Glutamatergic neuron (in vitro differentiated cells): ENCODE measurements around the gene MTA1. TPM values are rescaled to one million over a fixed set of nuclear protein-coding genes. Genes with fewer than 3 reads are reported as not detected.

ENCODE experiments used
- DNase-seq: peaks from one replicate; pipeline ENCODE4 v3.0.0; 2022
- H3K27ac Mint-ChIP-seq: one replicate; pipeline ENCODE4 v1.8.0; 2020; ENCODE audit warnings: mild to moderate bottlenecking, mixed read lengths, inconsistent platforms; ENCODE audit not compliant: unreplicated experiment
- H3K27me3 Mint-ChIP-seq: one replicate; pipeline ENCODE4 v1.8.0; 2020; ENCODE audit warnings: mild to moderate bottlenecking, moderate library complexity, mixed read lengths, inconsistent platforms; ENCODE audit not compliant: unreplicated experiment
- H3K36me3 Mint-ChIP-seq: one replicate; pipeline ENCODE4 v1.8.0; 2020; ENCODE audit warnings: mild to moderate bottlenecking, mixed read lengths, inconsistent platforms; ENCODE audit not compliant: unreplicated experiment
- H3K4me1 Mint-ChIP-seq: one replicate; pipeline ENCODE4 v1.8.0; 2020; ENCODE audit warnings: mild to moderate bottlenecking, low read depth, mixed read lengths, inconsistent platforms; ENCODE audit not compliant: unreplicated experiment
- H3K4me3 Mint-ChIP-seq: one replicate; pipeline ENCODE4 v1.8.0; 2020; ENCODE audit warnings: mild to moderate bottlenecking, mixed read lengths, inconsistent platforms; ENCODE audit not compliant: unreplicated experiment
- H3K9me3 Mint-ChIP-seq: one replicate; pipeline ENCODE4 v1.8.0; 2020; ENCODE audit warnings: mild to moderate bottlenecking, moderate library complexity, mixed read lengths, inconsistent platforms; ENCODE audit not compliant: unreplicated experiment
- total RNA-seq: library from RNA; stranded (reverse); fragmentation: NEBNext Ultra II Directional; extraction: Animal tissue kit (Norgen Biotek cat#: 25700); gene quantifications from one replicate; pipeline ENCODE4 v1.2.1, GENCODE V29; 2021; ENCODE audit not compliant: unreplicated experiment
- TF ChIP-seq, protein P1 (sequence below): fragments of 200-600 bp; sonication (generic); IDR thresholded peaks from one replicate; pipeline ENCODE4 v1.5.0; 2021; ENCODE audit not compliant: partially characterized antibody, unreplicated experiment

MTA1 gene
- total RNA-seq, 1 donor from 2014 or later: 261 TPM

DNA sequence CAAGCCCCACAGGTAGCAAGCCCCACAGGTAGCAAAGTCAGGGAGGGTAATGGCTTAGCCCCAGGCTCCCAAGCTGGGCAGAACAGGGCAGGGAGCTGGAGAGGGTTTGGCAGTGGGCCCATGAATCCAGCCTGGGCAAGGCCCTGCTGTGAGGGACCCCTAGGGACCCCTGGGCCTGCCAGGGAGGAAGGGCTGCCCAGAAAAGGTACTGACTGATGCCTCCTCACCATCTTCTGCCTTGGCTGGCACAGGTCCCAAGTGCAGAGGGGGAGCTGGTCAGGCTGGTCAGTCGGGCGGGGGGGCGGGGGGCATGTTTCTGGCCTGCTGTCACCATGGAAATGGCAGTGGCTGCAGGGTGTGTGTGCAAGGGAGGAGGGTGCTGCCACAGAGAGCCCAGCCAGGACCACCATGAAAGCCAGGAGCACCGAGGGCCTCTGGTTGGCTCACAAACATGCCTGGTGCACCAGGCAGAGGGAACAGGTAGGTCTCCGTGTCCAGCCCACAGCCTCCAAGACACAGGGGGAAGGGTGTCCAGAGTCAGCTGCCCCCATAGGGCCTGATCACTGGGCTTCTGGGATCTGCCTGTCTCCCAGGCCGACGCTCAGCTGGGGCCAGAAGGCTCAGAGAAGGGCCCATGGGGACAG lies 53.5 kb downstream of the MTA1 start:
- DNase-seq: no peak
- TF ChIP-seq, protein P1, sequence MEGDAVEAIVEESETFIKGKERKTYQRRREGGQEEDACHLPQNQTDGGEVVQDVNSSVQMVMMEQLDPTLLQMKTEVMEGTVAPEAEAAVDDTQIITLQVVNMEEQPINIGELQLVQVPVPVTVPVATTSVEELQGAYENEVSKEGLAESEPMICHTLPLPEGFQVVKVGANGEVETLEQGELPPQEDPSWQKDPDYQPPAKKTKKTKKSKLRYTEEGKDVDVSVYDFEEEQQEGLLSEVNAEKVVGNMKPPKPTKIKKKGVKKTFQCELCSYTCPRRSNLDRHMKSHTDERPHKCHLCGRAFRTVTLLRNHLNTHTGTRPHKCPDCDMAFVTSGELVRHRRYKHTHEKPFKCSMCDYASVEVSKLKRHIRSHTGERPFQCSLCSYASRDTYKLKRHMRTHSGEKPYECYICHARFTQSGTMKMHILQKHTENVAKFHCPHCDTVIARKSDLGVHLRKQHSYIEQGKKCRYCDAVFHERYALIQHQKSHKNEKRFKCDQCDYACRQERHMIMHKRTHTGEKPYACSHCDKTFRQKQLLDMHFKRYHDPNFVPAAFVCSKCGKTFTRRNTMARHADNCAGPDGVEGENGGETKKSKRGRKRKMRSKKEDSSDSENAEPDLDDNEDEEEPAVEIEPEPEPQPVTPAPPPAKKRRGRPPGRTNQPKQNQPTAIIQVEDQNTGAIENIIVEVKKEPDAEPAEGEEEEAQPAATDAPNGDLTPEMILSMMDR: no peak
- H3K9me3 Mint-ChIP-seq: peaks cover 3% of the 10 kb centered on the region
- H3K4me1 Mint-ChIP-seq: no peaks in the 10 kb centered on the region
- no peaks in the 10 kb centered on the region for H3K36me3 Mint-ChIP-seq
- peaks cover 5% of the 10 kb centered on the region for H3K27me3 Mint-ChIP-seq
- no peak overlapping the region for H3K4me3 Mint-ChIP-seq
- no peak overlapping the region for H3K27ac Mint-ChIP-seq

DNA sequence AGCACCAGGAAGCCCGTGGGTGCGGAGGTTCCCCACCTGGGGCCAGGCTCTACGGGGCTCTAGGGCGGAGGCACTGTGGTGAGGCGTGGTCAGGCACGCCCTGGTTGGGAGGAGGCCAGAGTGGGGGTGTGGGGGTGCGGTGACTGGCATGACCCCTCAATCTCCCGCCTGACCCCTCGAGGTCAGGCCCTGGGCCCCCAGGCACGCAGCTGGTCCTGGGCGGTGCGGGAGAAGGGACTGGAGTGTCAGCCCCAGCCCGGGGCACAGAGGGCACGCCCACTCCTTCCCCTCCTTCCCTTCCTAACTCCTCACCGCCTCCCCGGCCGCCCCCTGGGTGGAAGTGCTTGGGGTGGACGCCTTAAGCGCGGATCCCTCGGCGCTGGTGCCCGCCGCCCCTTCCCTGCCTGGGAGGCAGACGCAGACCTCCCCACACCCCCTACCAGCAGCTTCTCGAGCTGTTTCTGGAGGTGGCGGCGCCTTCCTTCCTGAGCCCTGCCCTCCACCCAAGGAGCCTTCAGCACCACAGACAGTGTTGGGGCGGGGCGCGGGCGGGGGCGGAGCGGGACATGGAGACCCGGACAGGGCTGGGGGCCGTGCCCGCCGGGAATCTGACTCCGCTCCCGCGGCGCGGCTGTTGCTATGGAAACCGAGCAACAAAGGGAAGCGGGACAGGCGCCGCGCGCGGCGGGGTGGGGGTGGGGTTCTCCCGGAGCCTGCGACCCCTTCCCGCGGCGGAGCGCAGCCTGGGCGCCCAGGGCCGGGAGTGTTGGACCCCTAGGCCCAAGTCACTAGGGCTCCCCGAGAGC lies 54.3 kb downstream of the MTA1 start:
- TF ChIP-seq, protein P1: no peak
- no peak overlapping the region for H3K27ac Mint-ChIP-seq
- H3K4me1 Mint-ChIP-seq: no peaks in the 10 kb centered on the region
- H3K36me3 Mint-ChIP-seq: no peaks in the 10 kb centered on the region
- no peak overlapping the region for H3K4me3 Mint-ChIP-seq
- DNase-seq: peak; percentile 91
- H3K9me3 Mint-ChIP-seq: peaks cover 3% of the 10 kb centered on the region
- H3K27me3 Mint-ChIP-seq: peaks cover 5% of the 10 kb centered on the region

DNA sequence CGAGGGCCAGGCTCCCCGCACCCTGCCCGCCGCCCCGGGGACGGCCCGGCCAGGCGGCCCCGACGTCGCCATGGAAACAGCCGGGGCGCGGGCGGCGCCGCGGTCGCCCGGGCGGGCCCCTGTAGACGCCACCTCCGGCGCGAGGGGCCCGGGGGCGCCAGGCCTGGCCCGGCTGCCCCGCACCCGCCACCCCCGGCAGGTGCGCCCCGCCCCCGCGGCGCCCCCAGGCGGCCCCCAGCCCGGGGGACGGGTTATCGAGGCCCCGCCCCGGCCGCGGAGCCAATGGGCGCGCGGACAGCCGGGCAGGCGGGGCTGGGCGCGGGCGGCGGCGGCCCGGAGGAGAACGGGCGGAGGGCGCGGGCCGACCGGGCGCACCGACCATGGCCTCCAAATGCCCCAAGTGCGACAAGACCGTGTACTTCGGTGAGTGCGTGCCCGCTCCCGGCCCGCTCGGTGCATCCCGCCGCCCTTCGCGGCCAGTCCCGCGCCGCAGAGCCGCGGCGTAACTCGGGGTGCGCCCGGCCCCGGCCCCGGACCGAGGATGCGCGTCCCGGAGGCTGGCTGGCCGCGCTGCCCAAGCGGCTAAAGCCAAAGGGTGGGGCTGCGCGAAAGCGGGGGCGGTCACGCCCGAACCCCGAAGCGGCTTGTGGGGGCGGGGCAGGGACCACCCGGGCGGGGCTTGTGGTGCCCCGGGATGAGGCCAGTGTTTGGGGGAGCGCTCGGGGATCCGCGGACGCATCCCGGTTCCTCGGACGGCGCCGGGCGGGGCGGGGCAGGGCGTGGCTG lies 55.0 kb downstream of the MTA1 start, which contains the start of gene CRIP2:
Gene CRIP2, plus strand, starts transcription at position 339 of the 786 bp plus-strand sequence. Its CDS starts 42 bp downstream, at position 381.
- peak within 1 kb of the TSS; percentile 63 for H3K4me3 Mint-ChIP-seq
- no peaks in the 10 kb centered on the region for H3K4me1 Mint-ChIP-seq
- peak; percentile 65 for DNase-seq
- no peaks in the 10 kb centered on the region for H3K36me3 Mint-ChIP-seq
- H3K27ac Mint-ChIP-seq: no peak within 1 kb of the TSS
- peaks cover 1% of the 10 kb centered on the region for H3K9me3 Mint-ChIP-seq
- TF ChIP-seq, protein P1: no peak
- peaks cover 8% of the 10 kb centered on the region for H3K27me3 Mint-ChIP-seq

DNA sequence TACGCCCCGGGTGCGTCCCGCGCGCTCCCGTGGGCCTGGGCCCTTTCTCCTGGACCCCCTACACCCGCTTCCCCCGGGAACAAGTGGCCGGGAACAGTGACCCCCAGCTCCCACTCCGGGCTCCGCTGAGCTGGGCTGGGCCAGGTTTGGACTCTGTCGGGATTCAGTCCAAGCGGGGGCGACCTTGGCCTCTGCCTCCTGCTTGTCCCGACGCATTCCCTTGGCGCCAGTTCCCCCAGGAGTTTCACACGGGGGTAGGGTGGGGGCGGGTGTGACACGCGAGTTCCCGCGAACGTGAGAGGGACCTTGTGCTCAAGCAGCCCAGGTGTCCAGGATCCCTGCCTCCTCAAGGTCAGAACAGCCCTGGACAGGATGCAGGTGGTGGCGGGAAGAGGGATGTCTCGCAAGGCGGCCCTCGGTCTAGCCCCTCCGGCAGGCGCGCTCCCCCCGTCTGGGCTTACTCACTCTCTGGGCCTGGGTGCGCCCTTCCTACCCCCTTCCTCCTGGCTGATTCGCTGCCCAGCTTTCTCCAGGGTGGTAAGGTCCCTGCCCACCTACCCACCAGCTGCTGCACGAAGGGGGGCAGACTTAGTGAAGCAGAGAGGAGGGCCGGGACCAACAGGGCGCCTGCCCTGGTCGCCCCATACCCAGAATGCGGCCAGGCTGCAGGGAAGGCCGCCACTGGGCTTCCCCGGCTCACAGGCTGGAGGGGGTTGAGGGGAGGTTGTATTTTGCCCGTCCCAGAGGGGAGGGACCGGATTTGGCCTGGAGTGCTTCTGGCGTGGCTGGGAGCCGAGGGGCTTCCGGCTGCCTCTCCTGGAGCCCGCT lies 55.9 kb downstream of the MTA1 start:
- no peak for DNase-seq
- Mint-ChIP-seq H3K4me3 (peak overlapping the region; percentile 63), H3K27ac (no peak overlapping the region), H3K9me3 (peaks cover 1% of the 10 kb centered on the region), H3K36me3 (no peaks in the 10 kb centered on the region), H3K27me3 (peaks cover 9% of the 10 kb centered on the region), H3K4me1 (no peaks in the 10 kb centered on the region)
- TF ChIP-seq, protein P1: no peak
